HepG2 (cell line): Measurements from ENCODE around the gene FAM187B. TPM values are rescaled to one million over a fixed set of nuclear protein-coding genes. Genes with fewer than 3 reads are reported as not detected.

Experiments used
- ATAC-seq: fragments of 200-7000 bp; cut with Tn5 transposase; 3 replicates; pipeline ENCODE4 v1.9.1; 2020; ENCODE audit warnings: mild to moderate bottlenecking, moderate library complexity
- BruUV-seq: library from RNA; stranded (reverse); fragments of 400-500 nt; replicated peaks from 2 replicates; lab custom pipeline; 2021; lab: Mats Ljungman, UMichigan
- CTCF ChIA-PET: fragments of 300-600 bp; formaldehyde crosslinking; extraction: SDS; loops from one replicate; lab custom pipeline; 2021; ENCODE audit warnings: low total read pairs, inconsistent platforms, low intra/inter-chr PET ratio; lab: Yijun Ruan, JAX
- POLR2A ChIA-PET: fragments of 350-600 bp; sonication (Branson Sonifier 250); formaldehyde crosslinking; loops from one replicate; lab custom pipeline; 2020; ENCODE audit warnings: antibody characterized with exemption, inconsistent platforms; lab: Yijun Ruan, JAX
- DNase-seq: peaks from one replicate; pipeline ENCODE4 v3.0.0-alpha.2; 2015; ENCODE audit warnings: low spot score
- FAIRE-seq: peaks from 3 replicates; lab custom pipeline; 2011; peaks lifted over from hg19 to GRCh38; lab: Jason Lieb, UNC
- H2AFZ ChIP-seq: one replicate; pipeline ENCODE4 v1.6.1; 2011; ENCODE audit warnings: low read length, inconsistent platforms
- H3K27ac ChIP-seq: fragments of 300-600 bp; 3 replicates; pipeline ENCODE4 v1.8.0; 2011; ENCODE audit warnings: mixed run types, mild to moderate bottlenecking, mixed read lengths, low read length, inconsistent platforms; ENCODE audit not compliant: insufficient read depth; ENCODE audit errors: extremely low read length
- H3K27me3 ChIP-seq, 2 experiments: fragments of 200-600 bp in 1 of 2; 2 replicates in 1 of 2; 3 replicates in 1 of 2; pipeline versions ENCODE4 v1.6.0 to v1.8.0; 2011; ENCODE audit warnings: low read length in 2 of 2, mild to moderate bottlenecking in 2 of 2, moderate library complexity in 2 of 2, inconsistent platforms in 1 of 2; ENCODE audit not compliant: insufficient read depth in 2 of 2, control insufficient read depth in 1 of 2
- H3K36me3 ChIP-seq, 2 experiments: fragments of 200-600 bp in 1 of 2; replicated peaks in 1 of 2; 2 replicates in 1 of 2; 3 replicates in 1 of 2; pipeline versions ENCODE4 v1.5.1 to v1.8.0; 2011; ENCODE audit warnings: low read length in 2 of 2, inconsistent platforms in 1 of 2; ENCODE audit not compliant: insufficient read depth in 2 of 2, control insufficient read depth in 1 of 2
- H3K4me1 ChIP-seq: 2 replicates; pipeline ENCODE4 v1.5.1; 2012; ENCODE audit warnings: low read length, inconsistent platforms; ENCODE audit not compliant: insufficient read depth
- H3K4me2 ChIP-seq: 2 replicates; pipeline ENCODE4 v1.6.0; 2011; ENCODE audit warnings: low read depth, low read length, inconsistent platforms
- H3K4me3 ChIP-seq, 3 experiments: fragments of 200-600 bp in 1 of 3; sonication (generic), shearing (Covaris generic) in 1 of 3; replicated peaks in 1 of 3; 2 replicates each; pipeline ENCODE4 v1.5.1; 2011 to 2016; ENCODE audit warnings: low read length in 3 of 3, inconsistent platforms in 2 of 3, low read depth in 2 of 3, mild to moderate bottlenecking in 2 of 3, control low read depth in 1 of 3, mixed read lengths in 1 of 3; ENCODE audit not compliant: insufficient read depth in 1 of 3
- H3K79me2 ChIP-seq: one replicate; pipeline ENCODE4 v1.6.1; 2011; ENCODE audit warnings: low read length, inconsistent platforms; ENCODE audit not compliant: insufficient read depth
- H3K9ac ChIP-seq: 2 replicates; pipeline ENCODE4 v1.6.0; 2011; ENCODE audit warnings: mild to moderate bottlenecking, low read depth, low read length, inconsistent platforms; ENCODE audit not compliant: insufficient read depth
- H3K9me3 ChIP-seq: 2 replicates; pipeline ENCODE4 v1.5.1; 2012; ENCODE audit warnings: mild to moderate bottlenecking, low read length
- H4K20me1 ChIP-seq: 2 replicates; pipeline ENCODE4 v1.6.0; 2011; ENCODE audit warnings: inconsistent platforms, mild to moderate bottlenecking, low read length, moderate library complexity; ENCODE audit not compliant: insufficient read depth
- CCAR2 ChIP-seq: fragments of 200-400 bp; formaldehyde crosslinking; optimal IDR thresholded peaks from 2 replicates; pipeline ENCODE3; 2018; ENCODE audit warnings: low read depth, mild to moderate bottlenecking, low read length, moderate library complexity
- HNF1B ChIP-seq: sonication (generic); formaldehyde crosslinking; IDR thresholded peaks from 2 replicates; pipeline ENCODE4 v1.5.1; 2020; ENCODE audit warnings: mild to moderate bottlenecking, moderate library complexity, missing genetic modification reagents
- MEIS2 ChIP-seq: sonication (generic); formaldehyde crosslinking; IDR thresholded peaks from 2 replicates; pipeline ENCODE4 v1.9.0; 2021; ENCODE audit warnings: mild to moderate bottlenecking, missing genetic modification reagents
- NFAT5 ChIP-seq: sonication (generic); formaldehyde crosslinking; IDR thresholded peaks from 2 replicates; pipeline ENCODE4 v1.4.0; 2020; ENCODE audit warnings: missing genetic modification reagents
- RBM22 ChIP-seq: fragments of 200-400 bp; formaldehyde crosslinking; optimal IDR thresholded peaks from 2 replicates; pipeline ENCODE3; 2017; ENCODE audit warnings: mild to moderate bottlenecking, low read length, moderate library complexity
- RBM39 ChIP-seq: fragments of 200-400 bp; formaldehyde crosslinking; IDR thresholded peaks from one replicate; pipeline ENCODE4 v1.6.1; 2018; ENCODE audit warnings: antibody characterized with exemption, mild to moderate bottlenecking, low read depth, low read length; ENCODE audit not compliant: poor library complexity, severe bottlenecking
- TCF7 ChIP-seq: sonication (generic); IDR thresholded peaks from 2 replicates; pipeline ENCODE4 v1.6.1; 2016; ENCODE audit warnings: antibody characterized with exemption, low read depth
- ZBTB14 ChIP-seq: sonication (generic); formaldehyde crosslinking; IDR thresholded peaks from 2 replicates; pipeline ENCODE4 v1.4.0; 2020; ENCODE audit warnings: missing genetic modification reagents
- ZNF263 ChIP-seq: sonication (generic); formaldehyde crosslinking; IDR thresholded peaks from 2 replicates; pipeline ENCODE4 v1.4.0; 2020; ENCODE audit warnings: missing genetic modification reagents
- ZNF431 ChIP-seq: sonication (generic); formaldehyde crosslinking; IDR thresholded peaks from 2 replicates; pipeline ENCODE4 v1.9.0; 2022; ENCODE audit warnings: missing genetic modification reagents, low read depth, mild to moderate bottlenecking, borderline replicate concordance
- WGBS: methylation state at CpG from one replicate; pipeline ENCODE4 v1.1.6; 2017; ENCODE audit warnings: low lambda C conversion rate; 5-methylcytosine and 5-hydroxymethylcytosine counted together
- in situ Hi-C: cut with HindIII; loops from 2 replicates; pipeline ENCODE4 v1.10.0; 2017; ENCODE audit warnings: low pct_unique_long_range_greater_than_20kb; ENCODE audit not compliant: extremely low pct_ligation_motif_present
- intact Hi-C: fragments of 100-400 bp; cut with micrococcal nuclease; formaldehyde crosslinking; loops from one replicate; pipeline ENCODE4 v1.10.0; 2022; ENCODE audit not compliant: unreplicated experiment
- polyA plus RNA-seq, 8 experiments: library from polyadenylated mRNA; depleted of rRNA in 3 of 8; stranded (reverse) in 7 of 8; unstranded in 1 of 8; fragments of >200 nt; fragmentation: Illumina TruSeq in 4 of 8; extraction: Trizol in 4 of 8; gene quantifications; 2 replicates each; pipeline versions ENCODE4 v1.2.1 to v1.2.3, GENCODE V29; 2011 to 2016; ENCODE audit warnings: low read depth in 4 of 8, missing spikeins in 1 of 8, mixed read lengths in 1 of 8; ENCODE audit not compliant: insufficient read depth in 1 of 8
- total RNA-seq, 5 experiments: library from RNA; depleted of rRNA; stranded (reverse); fragments of >200 nt; fragmentation: Illumina TruSeq; extraction: Trizol; gene quantifications; 2 replicates each; pipeline ENCODE4 v1.2.3, GENCODE V29; 2016; ENCODE audit warnings: low read depth in 1 of 5
- TF ChIP-seq, protein P1 (sequence below): fragments of 450-650 bp; IDR thresholded peaks from 2 replicates; pipeline ENCODE4 v1.6.1; 2017
- TF ChIP-seq, protein P2 (sequence below): sonication (generic); formaldehyde crosslinking; IDR thresholded peaks from 2 replicates; pipeline ENCODE4 v1.8.0; 2022; ENCODE audit warnings: mild to moderate bottlenecking, missing genetic modification reagents; ENCODE audit not compliant: insufficient replicate concordance

Gene FAM187B
- total and polyA plus RNA-seq, 2 of the 13 experiments (the other 11 are each of a cell fraction or from before 2014, with no cell fraction given), result not detected

GRCh38 chr19:35216016-35216832, 12.3 kb downstream of the FAM187B start:
- Histone ChIP-seq H3K27me3 (no peaks in the 10 kb centered on the region), H3K27ac (no peak overlapping the region), H3K79me2 (no peaks in the 10 kb centered on the region), H2AFZ (no peak overlapping the region), H3K4me1 (peaks cover 24% of the 10 kb centered on the region), H3K4me3 (no peak overlapping the region), H3K9ac (no peak overlapping the region), H3K4me2 (no peak overlapping the region), H3K9me3 (no peaks in the 10 kb centered on the region), H3K36me3 (no peaks in the 10 kb centered on the region), H4K20me1 (no peaks in the 10 kb centered on the region)
- 27% methylated on average over 8 of the region's 8 CpGs for WGBS
- in situ Hi-C loops, result no loop called here
- no TSS peak for BruUV-seq
- intact Hi-C loops, result no loop called here
- FAIRE-seq (no peak), ATAC-seq (no peak), DNase-seq (no peak)
- CTCF ChIA-PET, result no interaction called here
- POLR2A ChIA-PET, result no interaction called here
- TF ChIP-seq MEIS2, result no peak
- TF ChIP-seq RBM22, result no peak
- no peak for TF ChIP-seq HNF1B (CRISPR knock-in tag)
- no peak for TF ChIP-seq ZBTB14 (CRISPR knock-in tag)
- no peak for TF ChIP-seq ZNF431 (CRISPR knock-in tag)
- TF ChIP-seq ZNF263 (CRISPR knock-in tag), result no peak
- no peak for TF ChIP-seq TCF7
- TF ChIP-seq RBM39, result no peak
- TF ChIP-seq CCAR2, result no peak
- TF ChIP-seq, protein P1, sequence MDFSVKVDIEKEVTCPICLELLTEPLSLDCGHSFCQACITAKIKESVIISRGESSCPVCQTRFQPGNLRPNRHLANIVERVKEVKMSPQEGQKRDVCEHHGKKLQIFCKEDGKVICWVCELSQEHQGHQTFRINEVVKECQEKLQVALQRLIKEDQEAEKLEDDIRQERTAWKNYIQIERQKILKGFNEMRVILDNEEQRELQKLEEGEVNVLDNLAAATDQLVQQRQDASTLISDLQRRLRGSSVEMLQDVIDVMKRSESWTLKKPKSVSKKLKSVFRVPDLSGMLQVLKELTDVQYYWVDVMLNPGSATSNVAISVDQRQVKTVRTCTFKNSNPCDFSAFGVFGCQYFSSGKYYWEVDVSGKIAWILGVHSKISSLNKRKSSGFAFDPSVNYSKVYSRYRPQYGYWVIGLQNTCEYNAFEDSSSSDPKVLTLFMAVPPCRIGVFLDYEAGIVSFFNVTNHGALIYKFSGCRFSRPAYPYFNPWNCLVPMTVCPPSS, result no peak
- no peak for TF ChIP-seq NFAT5 (CRISPR knock-in tag)
- TF ChIP-seq, protein P2, sequence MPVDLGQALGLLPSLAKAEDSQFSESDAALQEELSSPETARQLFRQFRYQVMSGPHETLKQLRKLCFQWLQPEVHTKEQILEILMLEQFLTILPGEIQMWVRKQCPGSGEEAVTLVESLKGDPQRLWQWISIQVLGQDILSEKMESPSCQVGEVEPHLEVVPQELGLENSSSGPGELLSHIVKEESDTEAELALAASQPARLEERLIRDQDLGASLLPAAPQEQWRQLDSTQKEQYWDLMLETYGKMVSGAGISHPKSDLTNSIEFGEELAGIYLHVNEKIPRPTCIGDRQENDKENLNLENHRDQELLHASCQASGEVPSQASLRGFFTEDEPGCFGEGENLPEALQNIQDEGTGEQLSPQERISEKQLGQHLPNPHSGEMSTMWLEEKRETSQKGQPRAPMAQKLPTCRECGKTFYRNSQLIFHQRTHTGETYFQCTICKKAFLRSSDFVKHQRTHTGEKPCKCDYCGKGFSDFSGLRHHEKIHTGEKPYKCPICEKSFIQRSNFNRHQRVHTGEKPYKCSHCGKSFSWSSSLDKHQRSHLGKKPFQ, result no peak
